ENCODE results near the gene SUB1. TPM values are rescaled to one million over a fixed set of nuclear protein-coding genes. Genes with fewer than 3 reads are reported as not detected.

The SUB1 gene
- polyA plus RNA-seq, 1 donor from 2014 or later = 1,107 TPM

GRCh38 chr5:32589942-32590869 is 4.8 kb downstream of the SUB1 start:
- Histone ChIP-seq H3K79me2 (replicated peaks; ENCODE audit: insufficient read depth, low read length) (peaks cover 67% of the 10 kb centered on the region), H2AFZ (ENCODE audit: low read depth, low read length) (no peak overlapping the region), H3K4me2 (ENCODE audit: low read length) (no peak overlapping the region), H3K27ac (ENCODE audit: low read length) (no peak overlapping the region), H3K36me3 (ENCODE audit: insufficient read depth, low read length) (peaks cover 4% of the 10 kb centered on the region), H3K9me3 (ENCODE audit: low read length) (no peaks in the 10 kb centered on the region), H4K20me1 (ENCODE audit: insufficient read depth) (peaks cover 17% of the 10 kb centered on the region), H3K4me3 (ENCODE audit: low read length) (no peak overlapping the region), H3K9me2 (ENCODE audit: insufficient read depth, low read length) (no peaks in the 10 kb centered on the region), H3K9ac (ENCODE audit: low read length) (no peak overlapping the region), H3K27me3 (ENCODE audit: insufficient read depth, low read depth, low read length) (no peaks in the 10 kb centered on the region), H3F3A (ENCODE audit: insufficient read depth, low read length, poor library complexity, severe bottlenecking) (no peaks in the 10 kb centered on the region)
- TF ChIP-seq CTCF (IDR thresholded peaks at IDR 0.05; ENCODE audit: poor library complexity, severe bottlenecking) (peak; percentile 78), SMC3 (conservative IDR thresholded peaks at IDR 0.05; ENCODE audit: poor library complexity) (peak; percentile 81), MXI1 (conservative IDR thresholded peaks at IDR 0.05; ENCODE audit: poor library complexity, severe bottlenecking) (no peak), TAF1 (IDR thresholded peaks at IDR 0.05; ENCODE audit: low read depth) (no peak), REST (IDR thresholded peaks at IDR 0.05; ENCODE audit: borderline replicate concordance) (no peak), EP300 (conservative IDR thresholded peaks at IDR 0.05; ENCODE audit: poor library complexity, severe bottlenecking) (no peak), EZH2 (IDR thresholded peaks at IDR 0.05; ENCODE audit: borderline replicate concordance, insufficient read depth, low read length, poor library complexity, severe bottlenecking) (no peak), POLR2AphosphoS5 (IDR thresholded peaks at IDR 0.05) (no peak), RAD21 (conservative IDR thresholded peaks at IDR 0.05) (peak; percentile 85)

- Histone ChIP-seq H3K36me3 (ENCODE audit: insufficient read depth, low read length) (peaks cover 13% of the 10 kb centered on the region), H3K9me3 (ENCODE audit: low read length) (no peaks in the 10 kb centered on the region), H3F3A (ENCODE audit: insufficient read depth, low read length, poor library complexity, severe bottlenecking) (no peaks in the 10 kb centered on the region), H3K4me3 (ENCODE audit: low read length) (no peak overlapping the region), H2AFZ (ENCODE audit: low read depth, low read length) (no peak overlapping the region), H3K79me2 (replicated peaks; ENCODE audit: insufficient read depth, low read length) (peaks cover 62% of the 10 kb centered on the region), H3K27ac (ENCODE audit: low read length) (no peak overlapping the region), H3K4me2 (ENCODE audit: low read length) (no peak overlapping the region), H3K9ac (ENCODE audit: low read length) (no peak overlapping the region), H4K20me1 (ENCODE audit: insufficient read depth) (peaks cover 26% of the 10 kb centered on the region), H3K27me3 (ENCODE audit: insufficient read depth, low read depth, low read length) (no peaks in the 10 kb centered on the region), H3K9me2 (ENCODE audit: insufficient read depth, low read length) (no peaks in the 10 kb centered on the region)
- TF ChIP-seq SMC3 (conservative IDR thresholded peaks at IDR 0.05; ENCODE audit: poor library complexity) = no peak
- no peak for TF ChIP-seq EP300 (conservative IDR thresholded peaks at IDR 0.05; ENCODE audit: poor library complexity, severe bottlenecking)
Measured at GRCh38 chr5:32595118-32595517, 9.8 kb downstream of the SUB1 start.
